Ammon's horn (tissue), 1 donor: ENCODE results near the gene SEMA6A.
A peak's percentile ranks its signal among the peaks of the same experiment; 100 is the strongest.

Experiments used
- DNase-seq: peaks from one replicate; pipeline ENCODE4 v3.0.0-alpha.2; 2016; ENCODE audit warnings: low spot score

The SEMA6A gene

DNA sequence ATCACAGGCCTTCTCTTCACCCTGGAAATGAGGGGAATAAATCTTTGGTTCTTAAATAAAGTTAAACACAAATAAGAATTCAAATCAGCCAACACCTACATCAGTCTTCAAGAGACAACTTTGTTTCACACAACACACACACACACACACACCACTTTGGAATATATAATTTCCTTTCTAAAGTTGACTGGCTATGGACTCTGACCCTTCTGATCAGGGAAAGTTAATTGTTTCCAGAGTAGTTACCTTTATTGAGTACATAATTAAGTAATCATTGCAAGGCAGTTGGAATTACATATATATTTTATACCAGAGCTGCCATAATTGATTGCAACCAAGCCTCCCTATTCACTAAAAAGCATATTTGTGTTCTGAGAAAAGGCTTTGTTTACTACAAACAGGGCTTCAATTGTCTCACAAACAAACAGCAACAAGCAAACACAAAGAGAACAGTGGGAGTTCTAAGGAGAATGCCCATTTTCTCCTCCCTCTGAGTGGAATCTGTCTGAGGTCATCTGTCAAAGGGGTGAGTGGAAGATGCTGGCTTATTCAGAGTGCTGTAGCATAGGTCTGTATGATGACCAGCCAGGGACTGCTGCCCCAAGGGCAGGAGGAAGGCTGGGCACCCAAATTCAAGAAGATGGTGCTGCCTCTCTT, 136.6 kb downstream of the SEMA6A start:
- peak; percentile 78 for DNase-seq

- no peak for DNase-seq
These were observed 137.3 kb downstream of the SEMA6A start for GRCh38 chr5:116437351-116437705.

GRCh38 chr5:116436674-116437350, 137.8 kb downstream of the SEMA6A start:
- DNase-seq = no peak

DNA sequence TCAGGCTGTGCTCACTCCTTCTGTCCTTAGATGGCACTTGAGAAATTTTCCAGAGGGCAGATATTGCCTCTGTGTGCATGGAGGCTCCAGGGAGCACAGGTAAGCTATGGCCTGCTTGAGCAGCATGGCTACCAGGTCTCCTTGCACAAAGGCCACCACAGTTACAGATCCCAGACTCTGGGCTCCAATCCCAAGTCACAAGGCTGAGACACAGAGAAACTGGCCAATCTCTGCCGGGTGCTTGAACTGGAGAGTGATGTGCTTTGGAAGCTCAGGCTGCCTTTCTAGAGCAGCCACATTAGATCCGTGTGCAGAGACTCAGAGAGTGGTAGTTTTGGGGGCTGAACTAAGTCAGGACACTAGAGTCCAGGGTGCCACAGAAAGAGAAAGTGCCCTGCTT, 145.7 kb downstream of the SEMA6A start:
- DNase-seq = peak; percentile 67

DNA sequence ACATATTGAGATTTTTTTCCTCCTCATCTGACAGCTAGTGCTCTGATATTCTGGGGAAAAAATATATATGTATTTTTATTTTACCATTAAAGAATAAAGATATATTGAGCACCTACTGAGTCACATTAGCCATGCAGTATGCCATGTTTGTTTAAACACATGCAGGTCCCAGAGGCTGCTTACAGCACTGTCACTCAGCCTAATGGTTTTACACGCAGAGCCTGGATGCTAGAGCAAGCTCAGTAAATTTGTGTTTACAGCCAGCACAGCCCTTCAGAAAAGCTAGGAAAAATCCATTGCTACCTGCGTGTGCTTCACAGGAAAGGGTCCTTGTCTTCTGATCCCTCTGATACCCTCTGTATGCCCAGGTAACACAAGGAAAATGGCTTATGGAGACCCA, 146.2 kb downstream of the SEMA6A start:
- DNase-seq = no peak

DNA sequence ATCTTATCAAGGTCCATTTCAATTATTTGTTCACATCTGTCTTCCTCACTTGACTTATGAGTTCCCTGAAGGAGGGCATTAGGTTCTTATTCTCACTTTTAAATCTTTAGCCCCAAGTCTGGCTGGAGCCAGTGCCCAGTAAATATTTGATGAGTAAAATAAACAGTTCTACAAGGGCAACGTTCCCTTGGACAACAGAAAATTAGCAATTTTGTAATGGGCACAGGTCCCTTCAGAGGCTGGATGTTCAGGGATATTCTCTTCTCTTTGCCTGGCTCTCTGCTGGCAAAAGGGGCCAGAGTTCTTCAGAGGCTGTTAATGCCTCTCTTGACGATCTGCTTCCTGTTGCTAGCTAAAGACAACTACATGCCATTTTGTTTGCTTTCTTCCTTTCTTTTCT, 149.7 kb downstream of the SEMA6A start:
- DNase-seq = no peak

- no peak for DNase-seq
These were observed 150.4 kb downstream of the SEMA6A start for GRCh38 chr5:116424258-116424615.

DNA sequence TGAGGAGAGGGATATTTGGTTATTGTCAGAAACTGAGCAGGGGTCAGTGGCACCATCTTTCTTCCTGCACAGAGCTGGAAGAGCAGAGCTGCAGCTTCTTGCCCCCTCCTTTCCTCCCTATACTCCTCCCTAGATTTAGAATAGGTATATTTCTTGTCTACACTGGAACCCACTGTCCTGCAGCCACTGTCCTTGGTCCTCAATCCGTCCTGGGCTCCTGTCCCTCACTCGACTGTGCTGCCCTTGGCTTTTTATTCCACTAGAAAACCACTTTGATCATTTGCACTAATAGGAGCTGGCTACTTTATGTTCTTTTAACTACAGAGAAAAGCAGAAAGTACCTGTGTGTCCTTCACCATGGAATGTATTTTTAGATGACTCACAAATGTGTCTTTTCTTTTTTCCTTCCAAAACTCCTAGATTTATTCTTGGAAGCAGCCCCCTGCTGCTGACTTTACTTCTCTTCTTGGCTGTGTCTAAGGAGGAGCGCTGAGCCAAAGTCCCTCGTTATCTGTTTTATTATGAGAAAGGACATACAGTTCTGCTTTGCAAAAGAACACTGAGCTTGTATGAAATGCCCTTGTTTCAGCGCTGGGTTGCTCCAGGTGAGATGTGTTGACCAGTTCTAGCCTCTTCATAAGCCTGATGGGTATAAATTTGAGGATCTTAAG, 150.9 kb downstream of the SEMA6A start:
- DNase-seq = no peak

DNA sequence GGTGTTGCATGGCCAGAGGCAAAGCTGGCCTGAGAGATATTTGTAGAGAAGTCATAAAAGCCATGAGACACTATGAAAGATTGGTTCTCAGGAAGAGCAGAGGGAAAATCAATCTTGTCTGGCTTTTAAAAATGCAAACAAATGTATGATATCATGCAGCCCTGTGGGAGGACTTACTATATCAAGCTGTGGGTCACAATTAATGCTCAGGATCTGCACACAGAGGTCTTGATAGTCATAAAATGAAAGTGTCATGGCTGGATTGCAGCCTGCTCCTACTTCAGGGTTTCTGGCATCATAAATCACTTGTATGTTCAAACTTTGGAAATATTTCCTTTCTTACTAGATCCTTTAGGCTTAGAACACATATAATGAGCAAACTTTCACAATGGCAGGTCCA, 151.5 kb downstream of the SEMA6A start:
- no peak for DNase-seq

- no peak for DNase-seq
These were observed 153.5 kb downstream of the SEMA6A start for GRCh38 chr5:116421080-116421629.

- DNase-seq = no peak
These were observed 154.1 kb downstream of the SEMA6A start for GRCh38 chr5:116420540-116420939.

DNA sequence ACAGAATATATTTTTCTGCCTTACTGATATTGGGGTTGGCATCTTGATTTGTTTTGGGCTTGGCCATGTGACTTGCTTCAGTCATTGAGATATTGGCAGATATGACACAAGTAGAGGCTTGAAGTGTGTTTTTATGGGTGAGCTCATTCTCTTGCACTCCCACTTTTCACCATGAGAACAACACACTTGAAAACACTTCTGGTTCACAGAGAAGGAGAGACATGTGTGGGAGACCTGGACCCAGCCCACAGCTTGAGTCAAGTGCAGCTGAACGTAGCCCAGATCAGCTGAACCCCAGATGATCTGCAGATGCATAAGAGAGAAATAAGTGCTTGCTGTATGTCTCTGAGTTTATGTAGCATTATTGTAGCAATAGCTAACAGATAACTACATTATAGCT, 155.4 kb downstream of the SEMA6A start:
- DNase-seq = no peak

GRCh38 chr5:116418774-116419173, 155.8 kb downstream of the SEMA6A start:
- DNase-seq = no peak

DNA sequence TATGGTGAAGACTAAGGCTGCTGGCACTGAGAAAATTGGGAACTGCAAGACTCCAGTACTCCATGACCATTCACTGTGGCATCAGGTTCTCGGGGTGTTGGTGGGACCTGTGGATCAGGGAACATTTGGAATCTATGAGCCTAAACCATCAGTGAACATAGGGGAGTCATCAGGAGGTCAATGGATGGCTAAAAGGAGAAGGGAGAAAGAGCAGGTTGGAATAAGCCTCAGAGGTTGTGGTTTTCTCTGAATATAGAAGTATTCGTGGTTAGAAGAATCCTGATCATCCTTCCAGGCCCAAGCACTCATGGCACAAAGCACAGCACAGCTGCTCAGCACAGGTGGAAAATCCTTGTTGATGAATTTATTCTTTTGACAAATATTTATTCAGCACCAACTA, 156.6 kb downstream of the SEMA6A start:
- no peak for DNase-seq

DNA sequence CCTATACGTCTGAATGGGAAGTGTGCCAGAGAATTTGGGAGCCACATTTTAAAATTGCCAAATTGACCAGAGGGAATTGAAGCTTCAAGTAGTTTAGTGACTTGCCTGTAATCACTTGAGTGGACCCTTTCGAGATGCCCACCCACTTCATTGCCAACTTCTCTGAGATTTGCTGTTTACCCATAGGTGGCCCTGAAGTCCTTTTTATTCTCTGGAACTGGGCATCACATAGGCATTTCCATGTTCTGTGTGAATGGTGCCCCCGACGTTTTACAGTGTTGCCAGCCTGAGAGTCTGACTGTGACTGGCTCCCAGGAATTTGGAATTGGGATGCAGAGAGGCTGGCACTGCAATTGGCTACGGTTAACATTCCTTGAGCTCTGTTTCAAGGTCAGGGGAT, 158.6 kb downstream of the SEMA6A start:
- DNase-seq = no peak

- DNase-seq = no peak
These were observed 159.4 kb downstream of the SEMA6A start for GRCh38 chr5:116415182-116415581.

DNA sequence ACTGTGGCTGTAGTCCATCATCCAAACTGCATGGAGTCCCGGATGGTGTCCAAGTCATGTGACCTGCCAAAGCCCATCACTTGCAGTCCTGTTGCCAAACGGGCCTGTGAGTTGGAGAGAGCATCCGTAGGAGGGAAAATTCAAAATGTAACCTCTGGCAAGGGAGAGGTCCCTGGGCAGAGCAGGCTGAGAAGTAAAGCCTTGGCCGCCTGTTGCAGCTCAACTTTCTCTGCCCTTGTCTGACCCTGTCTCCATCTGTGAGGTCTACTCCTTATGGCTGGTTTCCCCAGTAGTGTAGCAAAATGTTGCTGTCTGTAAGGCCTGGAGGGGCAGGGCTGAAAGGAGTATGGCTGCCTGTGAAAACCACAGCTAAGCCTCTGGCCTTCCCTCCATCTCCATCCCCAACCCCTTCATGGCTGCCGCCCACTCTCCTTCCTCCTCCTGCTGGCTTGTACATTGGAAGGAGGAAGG, 163.5 kb downstream of the SEMA6A start:
- DNase-seq = peak; percentile 45

- no peak for DNase-seq
These were observed 164.2 kb downstream of the SEMA6A start for GRCh38 chr5:116410336-116410890.

- no peak for DNase-seq
These were observed 164.9 kb downstream of the SEMA6A start for GRCh38 chr5:116409591-116410296.

DNA sequence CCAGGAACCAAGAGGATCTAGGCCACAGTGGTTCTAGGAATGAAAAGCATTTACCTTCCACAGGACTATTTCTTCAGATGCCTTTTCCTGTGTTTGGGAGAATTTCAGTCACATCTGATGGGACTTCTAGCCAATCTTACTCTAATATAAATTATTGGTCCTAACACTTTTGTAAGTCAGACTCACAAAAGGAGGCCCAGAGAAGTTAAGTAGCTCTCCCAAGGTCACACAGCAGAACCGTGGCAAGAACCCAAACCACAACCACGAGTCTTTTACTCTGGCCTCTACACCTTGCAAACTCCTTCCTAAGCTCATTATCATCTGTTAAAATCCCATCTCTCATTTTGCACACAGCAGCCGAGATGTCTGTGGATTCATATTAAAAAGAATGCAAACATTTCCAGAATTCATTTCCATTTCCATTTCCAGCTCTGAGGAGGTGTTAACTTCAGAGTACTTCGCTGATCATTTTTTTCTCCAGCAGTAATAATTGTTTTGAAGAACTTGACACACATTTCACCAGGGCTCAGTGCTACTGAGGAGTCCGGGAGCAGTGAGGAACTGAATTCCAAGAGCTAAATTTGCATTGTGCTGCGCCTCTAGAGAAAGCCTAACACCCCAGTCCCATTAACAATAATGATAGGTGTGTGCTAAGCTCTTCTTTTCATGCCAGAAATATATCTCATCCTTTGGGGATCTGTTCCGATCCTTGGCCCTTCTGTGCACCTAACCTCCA, 168.1 kb downstream of the SEMA6A start:
- no peak for DNase-seq

- no peak for DNase-seq
These were observed 169.8 kb downstream of the SEMA6A start for GRCh38 chr5:116404792-116405191.
